SK-N-SH (cell line): ENCODE data around the gene TUBGCP3.

Experiments
- CTCF ChIP-seq: fragments of 200-600 bp; sonication (generic); IDR thresholded peaks from 2 replicates; pipeline ENCODE4 v1.6.1; 2017; ENCODE audit warnings: antibody characterized with exemption, mild to moderate bottlenecking, moderate library complexity
- FOXM1 ChIP-seq: IDR thresholded peaks from 2 replicates; pipeline ENCODE4 v1.4.0; 2012; ENCODE audit warnings: low read depth, mild to moderate bottlenecking

- TF ChIP-seq CTCF = no peak
- TF ChIP-seq FOXM1 = no peak
Measured at GRCh38 chr13:112510987-112511685, 76.8 kb downstream of the TUBGCP3 start.
